Measurements from ENCODE around the gene CNOT11.

GRCh38 chr2:101282980-101283379 is 30.3 kb downstream of the CNOT11 start:
- TF ChIP-seq POLR2A (IDR thresholded peaks at IDR 0.05) (no peak), CTCF (IDR thresholded peaks at IDR 0.05) (no peak)

All from right lobe of liver (tissue), 4 donors.